ENCODE results near the gene LPAR3.

DNA sequence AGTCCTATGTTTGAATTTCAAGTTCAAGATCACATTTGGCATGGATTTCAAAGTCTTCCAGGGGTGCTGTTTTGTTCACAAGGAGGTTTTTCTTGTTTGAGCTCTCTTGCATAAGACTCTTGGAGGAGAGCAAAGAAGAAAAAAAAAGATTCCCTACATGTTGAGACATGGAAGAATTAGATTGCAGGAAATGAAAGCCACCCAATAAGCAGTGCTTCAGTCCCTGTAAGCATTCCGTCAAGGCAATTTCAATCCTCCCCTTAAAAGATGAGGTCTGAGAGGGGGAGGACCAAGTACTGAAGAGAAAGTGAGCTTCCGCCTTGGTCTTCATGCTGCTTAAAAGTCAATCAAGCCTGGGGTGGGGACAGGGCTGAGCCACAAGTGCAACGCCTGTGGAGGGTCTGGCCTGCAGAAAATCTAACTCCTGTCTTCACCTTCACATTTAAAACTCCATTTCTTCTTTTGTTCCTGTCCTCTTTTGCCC lies 50.2 kb downstream of the LPAR3 start:
- TF ChIP-seq, protein P1, sequence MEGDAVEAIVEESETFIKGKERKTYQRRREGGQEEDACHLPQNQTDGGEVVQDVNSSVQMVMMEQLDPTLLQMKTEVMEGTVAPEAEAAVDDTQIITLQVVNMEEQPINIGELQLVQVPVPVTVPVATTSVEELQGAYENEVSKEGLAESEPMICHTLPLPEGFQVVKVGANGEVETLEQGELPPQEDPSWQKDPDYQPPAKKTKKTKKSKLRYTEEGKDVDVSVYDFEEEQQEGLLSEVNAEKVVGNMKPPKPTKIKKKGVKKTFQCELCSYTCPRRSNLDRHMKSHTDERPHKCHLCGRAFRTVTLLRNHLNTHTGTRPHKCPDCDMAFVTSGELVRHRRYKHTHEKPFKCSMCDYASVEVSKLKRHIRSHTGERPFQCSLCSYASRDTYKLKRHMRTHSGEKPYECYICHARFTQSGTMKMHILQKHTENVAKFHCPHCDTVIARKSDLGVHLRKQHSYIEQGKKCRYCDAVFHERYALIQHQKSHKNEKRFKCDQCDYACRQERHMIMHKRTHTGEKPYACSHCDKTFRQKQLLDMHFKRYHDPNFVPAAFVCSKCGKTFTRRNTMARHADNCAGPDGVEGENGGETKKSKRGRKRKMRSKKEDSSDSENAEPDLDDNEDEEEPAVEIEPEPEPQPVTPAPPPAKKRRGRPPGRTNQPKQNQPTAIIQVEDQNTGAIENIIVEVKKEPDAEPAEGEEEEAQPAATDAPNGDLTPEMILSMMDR (IDR thresholded peaks at IDR 0.05; ENCODE audit: low read length), result no peak
- TF ChIP-seq EZH2 (optimal IDR thresholded peaks at IDR 0.05; ENCODE audit: low read depth, low read length), result no peak

Measured in MM.1S (cell line).